PC-3 (cell line): ENCODE data around the gene TENM4.

Experiments used
- EZH2 ChIP-seq: fragments of 300-600 bp; sonication (generic); IDR thresholded peaks from one replicate; pipeline ENCODE4 v1.6.1; 2017; ENCODE audit warnings: antibody characterized with exemption, mild to moderate bottlenecking, low read length; ENCODE audit not compliant: unreplicated experiment
- TF ChIP-seq, protein P1 (sequence below): fragments of 300-600 bp; sonication (generic); conservative IDR thresholded peaks from 2 replicates; pipeline ENCODE4 v1.5.1; 2017; ENCODE audit warnings: antibody characterized with exemption, low read depth, mild to moderate bottlenecking, low read length

DNA sequence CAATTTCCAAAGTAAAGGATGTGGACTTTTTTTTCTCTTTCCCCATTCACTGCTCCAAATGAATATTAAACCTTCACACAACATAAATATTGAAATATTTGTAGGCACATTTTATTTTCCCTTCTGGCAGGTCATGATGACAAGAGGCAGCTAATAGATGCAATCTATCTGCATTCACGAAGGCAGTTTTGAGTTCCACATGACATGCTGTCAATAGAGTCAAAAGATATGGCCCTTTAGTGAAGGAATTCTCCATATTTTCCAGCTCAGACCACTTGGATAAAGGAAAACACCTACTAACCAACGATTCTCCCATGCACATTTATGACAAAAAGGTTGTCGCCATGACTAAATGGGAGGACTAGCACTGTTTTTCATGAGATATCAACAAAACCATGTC lies 37.9 kb downstream of the TENM4 start:
- TF ChIP-seq, protein P1, sequence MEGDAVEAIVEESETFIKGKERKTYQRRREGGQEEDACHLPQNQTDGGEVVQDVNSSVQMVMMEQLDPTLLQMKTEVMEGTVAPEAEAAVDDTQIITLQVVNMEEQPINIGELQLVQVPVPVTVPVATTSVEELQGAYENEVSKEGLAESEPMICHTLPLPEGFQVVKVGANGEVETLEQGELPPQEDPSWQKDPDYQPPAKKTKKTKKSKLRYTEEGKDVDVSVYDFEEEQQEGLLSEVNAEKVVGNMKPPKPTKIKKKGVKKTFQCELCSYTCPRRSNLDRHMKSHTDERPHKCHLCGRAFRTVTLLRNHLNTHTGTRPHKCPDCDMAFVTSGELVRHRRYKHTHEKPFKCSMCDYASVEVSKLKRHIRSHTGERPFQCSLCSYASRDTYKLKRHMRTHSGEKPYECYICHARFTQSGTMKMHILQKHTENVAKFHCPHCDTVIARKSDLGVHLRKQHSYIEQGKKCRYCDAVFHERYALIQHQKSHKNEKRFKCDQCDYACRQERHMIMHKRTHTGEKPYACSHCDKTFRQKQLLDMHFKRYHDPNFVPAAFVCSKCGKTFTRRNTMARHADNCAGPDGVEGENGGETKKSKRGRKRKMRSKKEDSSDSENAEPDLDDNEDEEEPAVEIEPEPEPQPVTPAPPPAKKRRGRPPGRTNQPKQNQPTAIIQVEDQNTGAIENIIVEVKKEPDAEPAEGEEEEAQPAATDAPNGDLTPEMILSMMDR: no peak
- TF ChIP-seq EZH2: no peak
